BE2C (cell line): ENCODE measurements around the gene SLC6A12.
A peak's percentile ranks its signal among the peaks of the same experiment; 100 is the strongest.
"Not testable (repeated sequence)": the region's sequence is repeated elsewhere in the genome, so short reads cannot be mapped to it uniquely, and the experiment has no call there.

Source experiments
- DNase-seq: peaks from one replicate; pipeline ENCODE4 v3.0.0-alpha.2; 2020
- H3K27me3 ChIP-seq: fragments of 250-450 bp; sonication (Bioruptor Pico); 2 replicates; pipeline ENCODE4 v1.5.1; 2020; ENCODE audit warnings: mild to moderate bottlenecking
- H3K36me3 ChIP-seq: fragments of 250-450 bp; sonication (Bioruptor Pico); 2 replicates; pipeline ENCODE4 v1.5.1; 2020; ENCODE audit warnings: mild to moderate bottlenecking
- H3K4me1 ChIP-seq: fragments of 250-450 bp; sonication (Bioruptor Pico); 2 replicates; pipeline ENCODE4 v1.5.1; 2020
- H3K4me3 ChIP-seq: 2 replicates; pipeline ENCODE4 v1.5.1; 2011; ENCODE audit warnings: low read depth, low read length
- H3K9me3 ChIP-seq: fragments of 250-450 bp; sonication (Bioruptor Pico); 2 replicates; pipeline ENCODE4 v1.5.1; 2020
- TF ChIP-seq, protein P1 (sequence below): IDR thresholded peaks from 2 replicates; pipeline ENCODE4 v1.5.1; 2012; ENCODE audit warnings: mild to moderate bottlenecking, low read depth, low read length

The SLC6A12 gene

DNA sequence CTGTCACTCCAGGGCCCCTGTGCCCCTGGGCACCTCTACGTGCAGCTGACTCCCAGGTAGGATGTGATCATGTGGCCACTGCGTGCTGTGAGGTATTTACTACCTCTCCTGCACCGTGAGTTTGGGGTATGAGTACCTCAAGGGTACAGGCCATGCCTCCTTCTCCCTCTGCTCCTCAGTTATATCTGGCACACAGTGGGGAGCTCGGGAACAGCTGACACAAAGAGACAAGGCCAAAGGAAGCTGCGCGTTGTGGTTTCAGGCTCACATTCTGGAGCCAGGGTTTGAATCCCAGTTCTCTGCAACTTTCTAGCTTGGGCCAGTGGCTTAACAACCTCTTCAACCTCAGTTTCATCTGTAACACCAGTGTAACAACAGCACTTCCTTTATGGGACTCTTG is 7.8 kb upstream of the SLC6A12 start:
- H3K9me3 ChIP-seq = no peaks in the 10 kb centered on the region
- H3K36me3 ChIP-seq = no peaks in the 10 kb centered on the region
- no peaks in the 10 kb centered on the region for H3K27me3 ChIP-seq
- H3K4me1 ChIP-seq = no peaks in the 10 kb centered on the region
- DNase-seq = no peak
- H3K4me3 ChIP-seq = no peak overlapping the region
- TF ChIP-seq, protein P1, sequence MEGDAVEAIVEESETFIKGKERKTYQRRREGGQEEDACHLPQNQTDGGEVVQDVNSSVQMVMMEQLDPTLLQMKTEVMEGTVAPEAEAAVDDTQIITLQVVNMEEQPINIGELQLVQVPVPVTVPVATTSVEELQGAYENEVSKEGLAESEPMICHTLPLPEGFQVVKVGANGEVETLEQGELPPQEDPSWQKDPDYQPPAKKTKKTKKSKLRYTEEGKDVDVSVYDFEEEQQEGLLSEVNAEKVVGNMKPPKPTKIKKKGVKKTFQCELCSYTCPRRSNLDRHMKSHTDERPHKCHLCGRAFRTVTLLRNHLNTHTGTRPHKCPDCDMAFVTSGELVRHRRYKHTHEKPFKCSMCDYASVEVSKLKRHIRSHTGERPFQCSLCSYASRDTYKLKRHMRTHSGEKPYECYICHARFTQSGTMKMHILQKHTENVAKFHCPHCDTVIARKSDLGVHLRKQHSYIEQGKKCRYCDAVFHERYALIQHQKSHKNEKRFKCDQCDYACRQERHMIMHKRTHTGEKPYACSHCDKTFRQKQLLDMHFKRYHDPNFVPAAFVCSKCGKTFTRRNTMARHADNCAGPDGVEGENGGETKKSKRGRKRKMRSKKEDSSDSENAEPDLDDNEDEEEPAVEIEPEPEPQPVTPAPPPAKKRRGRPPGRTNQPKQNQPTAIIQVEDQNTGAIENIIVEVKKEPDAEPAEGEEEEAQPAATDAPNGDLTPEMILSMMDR = no peak

- Histone ChIP-seq H3K9me3 (no peaks in the 10 kb centered on the region), H3K36me3 (no peaks in the 10 kb centered on the region), H3K4me3 (no peak overlapping the region), H3K4me1 (no peaks in the 10 kb centered on the region), H3K27me3 (no peaks in the 10 kb centered on the region)
- no peak for DNase-seq
- TF ChIP-seq, protein P1 = no peak
These were observed 7.1 kb upstream of the SLC6A12 start for GRCh38 chr12:220946-221550.

DNA sequence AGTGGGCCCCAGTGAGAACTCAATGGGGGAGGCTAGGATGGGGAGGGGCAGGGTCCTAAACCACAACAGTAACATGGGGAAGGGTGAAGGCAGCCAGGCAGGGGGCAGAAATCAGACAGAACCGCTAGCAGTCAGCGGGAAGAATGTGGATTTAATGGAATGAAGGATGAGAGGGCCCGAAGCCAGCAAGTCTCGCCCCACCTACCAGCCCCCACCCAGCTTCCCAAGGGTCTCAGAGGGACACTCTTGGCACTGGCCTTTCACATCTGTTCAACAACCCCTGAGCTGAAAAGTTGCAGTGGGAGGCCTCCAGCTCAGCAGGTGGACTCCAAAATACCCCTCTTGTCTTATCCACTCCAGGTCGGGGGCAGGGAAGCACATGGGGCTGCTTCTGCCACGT is 6.5 kb upstream of the SLC6A12 start:
- TF ChIP-seq, protein P1 = no peak
- no peak for DNase-seq
- Histone ChIP-seq H3K4me3 (no peak overlapping the region), H3K4me1 (no peaks in the 10 kb centered on the region), H3K36me3 (no peaks in the 10 kb centered on the region), H3K27me3 (no peaks in the 10 kb centered on the region), H3K9me3 (no peaks in the 10 kb centered on the region)

- Histone ChIP-seq H3K9me3 (no peaks in the 10 kb centered on the region), H3K4me1 (no peaks in the 10 kb centered on the region), H3K27me3 (no peaks in the 10 kb centered on the region), H3K4me3 (no peak overlapping the region), H3K36me3 (no peaks in the 10 kb centered on the region)
- DNase-seq = peak; percentile 80
- TF ChIP-seq, protein P1 = peak; percentile 77
These were observed 6.0 kb upstream of the SLC6A12 start for GRCh38 chr12:219891-220352.

- Histone ChIP-seq H3K27me3 (no peaks in the 10 kb centered on the region), H3K4me3 (no peak overlapping the region), H3K9me3 (no peaks in the 10 kb centered on the region), H3K36me3 (no peaks in the 10 kb centered on the region), H3K4me1 (no peaks in the 10 kb centered on the region)
- TF ChIP-seq, protein P1 = no peak
- no peak for DNase-seq
These were observed 5.0 kb upstream of the SLC6A12 start for GRCh38 chr12:218728-219590.

DNA sequence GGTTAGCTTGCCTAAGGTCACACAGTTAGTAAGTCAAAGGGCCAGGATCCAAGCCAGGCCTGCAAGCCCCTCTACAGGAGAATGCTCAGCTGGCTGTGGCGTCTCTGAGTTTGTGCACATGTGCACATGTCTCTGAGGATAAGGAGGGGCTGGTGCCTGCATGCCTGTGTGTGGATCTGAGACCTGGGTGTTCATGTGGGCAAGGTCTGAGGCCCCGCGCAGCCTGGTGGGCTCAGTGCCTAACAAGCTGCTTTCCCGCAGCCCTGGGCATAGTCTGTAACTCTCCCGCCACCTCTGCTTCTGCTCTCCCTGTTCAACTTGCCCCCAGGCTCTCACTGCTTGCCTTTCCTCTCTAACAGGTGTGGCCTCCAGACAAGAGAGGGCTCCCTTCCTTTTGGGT is 4.3 kb upstream of the SLC6A12 start:
- TF ChIP-seq, protein P1 = no peak
- no peaks in the 10 kb centered on the region for H3K9me3 ChIP-seq
- no peak overlapping the region for H3K4me3 ChIP-seq
- no peak for DNase-seq
- H3K4me1 ChIP-seq = no peaks in the 10 kb centered on the region
- no peaks in the 10 kb centered on the region for H3K36me3 ChIP-seq
- no peaks in the 10 kb centered on the region for H3K27me3 ChIP-seq

GRCh38 chr12:217029-217428 is 3.1 kb upstream of the SLC6A12 start:
- H3K36me3 ChIP-seq, DNase-seq, H3K27me3 ChIP-seq, H3K4me3 ChIP-seq, H3K4me1 ChIP-seq, H3K9me3 ChIP-seq: not testable (repeated sequence)
